Measurements from ENCODE around the gene TMEM250.

The TMEM250 gene

GRCh38 chr9:136093995-136094881 lies 24.4 kb downstream of the TMEM250 start:
- DNase-seq (ENCODE audit: low spot score), result no peak

- no peak for DNase-seq (ENCODE audit: low spot score)
These were observed 25.2 kb downstream of the TMEM250 start for GRCh38 chr9:136093346-136093986.

GRCh38 chr9:136092741-136093140 lies 25.9 kb downstream of the TMEM250 start:
- no peak for DNase-seq (ENCODE audit: low spot score)

- DNase-seq (ENCODE audit: low spot score), result no peak
These were observed 26.4 kb downstream of the TMEM250 start for GRCh38 chr9:136092353-136092650.

GRCh38 chr9:136091582-136092352 lies 26.9 kb downstream of the TMEM250 start:
- DNase-seq (ENCODE audit: low spot score), result no peak

GRCh38 chr9:136090768-136091581 lies 27.7 kb downstream of the TMEM250 start:
- no peak for DNase-seq (ENCODE audit: low spot score)

- DNase-seq (ENCODE audit: low spot score), result no peak
These were observed 28.5 kb downstream of the TMEM250 start for GRCh38 chr9:136090056-136090735.

GRCh38 chr9:136089697-136090045 lies 29.0 kb downstream of the TMEM250 start:
- peak; percentile 54 for DNase-seq (ENCODE audit: low spot score)

GRCh38 chr9:136088939-136089696 lies 29.6 kb downstream of the TMEM250 start:
- peak; percentile 46 for DNase-seq (ENCODE audit: low spot score)

GRCh38 chr9:136088481-136088938 lies 30.2 kb downstream of the TMEM250 start:
- DNase-seq (ENCODE audit: low spot score), result no peak

- DNase-seq (ENCODE audit: low spot score), result no peak
These were observed 30.8 kb downstream of the TMEM250 start for GRCh38 chr9:136087741-136088480.

GRCh38 chr9:136086951-136087740 lies 31.5 kb downstream of the TMEM250 start:
- no peak for DNase-seq (ENCODE audit: low spot score)

GRCh38 chr9:136086213-136086881 lies 32.3 kb downstream of the TMEM250 start:
- no peak for DNase-seq (ENCODE audit: low spot score)

- no peak for DNase-seq (ENCODE audit: low spot score)
These were observed 32.9 kb downstream of the TMEM250 start for GRCh38 chr9:136085815-136086212.

GRCh38 chr9:136084063-136084944 lies 34.4 kb downstream of the TMEM250 start:
- no peak for DNase-seq (ENCODE audit: low spot score)

- no peak for DNase-seq (ENCODE audit: low spot score)
These were observed 35.1 kb downstream of the TMEM250 start for GRCh38 chr9:136083558-136084062.
